LNCaP clone FGC (cell line): ENCODE results near the gene GALNT18.

Experiments used
- DNase-seq: peaks from one replicate; pipeline ENCODE4 v3.0.0-alpha.2; 2011; ENCODE audit warnings: low read depth
- H3K4me3 ChIP-seq: 2 replicates; pipeline ENCODE4 v1.5.1; 2011; ENCODE audit warnings: mild to moderate bottlenecking, low read depth, low read length, control low read depth
- TF ChIP-seq, protein P1 (sequence below): IDR thresholded peaks from 2 replicates; pipeline ENCODE4 v1.5.1; 2012; ENCODE audit warnings: mild to moderate bottlenecking; ENCODE audit not compliant: control insufficient read depth, insufficient read depth; ENCODE audit errors: extremely low read depth

Gene GALNT18

DNA sequence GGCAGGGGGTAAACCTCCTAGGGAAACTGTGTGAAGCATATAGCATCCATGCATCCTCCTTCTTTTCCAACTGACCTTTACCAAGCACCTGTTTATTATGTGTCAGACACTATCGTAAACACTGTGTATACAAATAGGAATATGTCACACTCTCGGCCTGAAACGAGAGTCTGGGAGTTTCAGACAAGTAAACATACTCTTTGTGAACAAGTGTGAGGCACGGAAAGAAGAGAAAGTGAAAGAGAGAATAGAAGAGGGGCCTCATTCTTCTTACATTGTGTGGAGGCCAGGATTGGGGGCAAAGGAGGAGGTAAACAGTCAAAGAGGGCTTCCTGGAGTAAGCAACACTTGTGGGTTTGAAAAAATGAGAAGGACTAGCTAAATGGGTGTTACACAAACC lies 285.1 kb downstream of the GALNT18 start:
- H3K4me3 ChIP-seq: no peak overlapping the region
- DNase-seq: no peak
- TF ChIP-seq, protein P1, sequence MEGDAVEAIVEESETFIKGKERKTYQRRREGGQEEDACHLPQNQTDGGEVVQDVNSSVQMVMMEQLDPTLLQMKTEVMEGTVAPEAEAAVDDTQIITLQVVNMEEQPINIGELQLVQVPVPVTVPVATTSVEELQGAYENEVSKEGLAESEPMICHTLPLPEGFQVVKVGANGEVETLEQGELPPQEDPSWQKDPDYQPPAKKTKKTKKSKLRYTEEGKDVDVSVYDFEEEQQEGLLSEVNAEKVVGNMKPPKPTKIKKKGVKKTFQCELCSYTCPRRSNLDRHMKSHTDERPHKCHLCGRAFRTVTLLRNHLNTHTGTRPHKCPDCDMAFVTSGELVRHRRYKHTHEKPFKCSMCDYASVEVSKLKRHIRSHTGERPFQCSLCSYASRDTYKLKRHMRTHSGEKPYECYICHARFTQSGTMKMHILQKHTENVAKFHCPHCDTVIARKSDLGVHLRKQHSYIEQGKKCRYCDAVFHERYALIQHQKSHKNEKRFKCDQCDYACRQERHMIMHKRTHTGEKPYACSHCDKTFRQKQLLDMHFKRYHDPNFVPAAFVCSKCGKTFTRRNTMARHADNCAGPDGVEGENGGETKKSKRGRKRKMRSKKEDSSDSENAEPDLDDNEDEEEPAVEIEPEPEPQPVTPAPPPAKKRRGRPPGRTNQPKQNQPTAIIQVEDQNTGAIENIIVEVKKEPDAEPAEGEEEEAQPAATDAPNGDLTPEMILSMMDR: no peak

DNA sequence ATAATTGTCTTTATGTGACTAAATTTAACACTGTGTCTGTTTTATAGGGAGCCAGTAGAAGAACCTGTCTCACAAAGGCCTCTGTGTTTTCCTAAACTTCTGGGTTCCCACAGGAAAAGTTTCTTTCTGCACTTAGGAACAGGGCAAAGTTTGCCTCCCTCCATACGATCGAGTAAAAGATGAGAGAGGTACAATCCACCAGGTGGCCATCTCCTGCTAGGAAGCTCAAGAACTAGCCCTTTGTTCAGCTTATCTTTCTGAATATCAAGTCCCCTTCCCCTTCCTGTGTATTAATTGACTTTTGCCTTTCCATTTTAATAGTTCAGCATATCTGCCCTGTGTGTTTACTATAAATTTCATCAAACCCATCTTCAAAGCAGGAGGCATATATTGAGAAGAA lies 286.8 kb downstream of the GALNT18 start:
- no peak for DNase-seq
- no peak overlapping the region for H3K4me3 ChIP-seq

DNA sequence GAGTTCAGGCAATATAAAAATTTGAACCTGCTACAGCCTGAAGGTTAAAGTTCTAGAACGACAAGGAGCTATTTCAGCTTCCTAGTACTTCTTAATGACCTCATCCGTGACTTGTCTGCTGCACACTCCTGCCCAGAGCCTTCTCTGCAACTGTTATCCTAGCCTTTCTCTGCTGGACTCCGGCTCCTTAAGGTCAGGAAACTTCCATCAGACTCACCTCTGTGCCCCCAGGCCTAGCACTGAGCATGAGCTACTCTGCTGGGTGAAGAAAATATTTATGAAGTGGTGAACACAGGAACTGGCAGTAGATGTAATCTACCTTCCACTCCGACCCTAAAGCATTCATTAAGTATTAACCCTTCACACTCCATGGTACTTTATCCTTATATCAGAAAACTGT lies 287.2 kb downstream of the GALNT18 start:
- no peak overlapping the region for H3K4me3 ChIP-seq
- no peak for DNase-seq
- TF ChIP-seq, protein P1: no peak

More for the DNA sequence above, 286.8 kb downstream of the GALNT18 start:
- TF ChIP-seq, protein P1: peak; percentile 17; the same call in 1 of the 2 replicates

DNA sequence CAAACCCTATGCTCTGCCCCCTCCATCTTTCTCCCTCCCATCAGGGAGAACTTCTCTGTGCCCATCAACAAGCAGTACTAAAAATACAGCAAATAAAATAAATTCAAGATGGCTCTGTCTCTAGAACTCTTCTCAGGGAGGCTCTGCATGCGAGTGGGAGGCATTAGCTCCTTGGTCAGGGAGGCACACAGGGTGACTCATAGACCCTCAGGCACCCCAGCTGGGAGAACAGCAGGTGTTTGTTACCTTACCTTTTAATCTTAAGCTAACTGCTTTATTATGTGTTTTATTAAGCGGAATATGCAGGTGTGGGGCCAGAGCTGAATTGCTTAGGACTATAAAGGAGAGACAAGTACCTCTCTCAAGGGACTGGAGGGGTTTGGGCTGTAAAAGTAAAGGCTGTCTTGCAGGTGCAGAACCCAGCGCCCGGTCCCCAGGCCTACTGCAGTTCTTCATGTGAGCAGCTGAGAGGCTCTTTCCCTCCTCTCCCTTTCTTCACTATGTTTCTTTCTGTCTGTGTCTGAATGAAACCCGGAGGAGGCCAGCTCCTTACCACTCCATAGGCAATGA lies 289.6 kb downstream of the GALNT18 start:
- TF ChIP-seq, protein P1: no peak
- no peak for DNase-seq
- H3K4me3 ChIP-seq: no peak overlapping the region

DNA sequence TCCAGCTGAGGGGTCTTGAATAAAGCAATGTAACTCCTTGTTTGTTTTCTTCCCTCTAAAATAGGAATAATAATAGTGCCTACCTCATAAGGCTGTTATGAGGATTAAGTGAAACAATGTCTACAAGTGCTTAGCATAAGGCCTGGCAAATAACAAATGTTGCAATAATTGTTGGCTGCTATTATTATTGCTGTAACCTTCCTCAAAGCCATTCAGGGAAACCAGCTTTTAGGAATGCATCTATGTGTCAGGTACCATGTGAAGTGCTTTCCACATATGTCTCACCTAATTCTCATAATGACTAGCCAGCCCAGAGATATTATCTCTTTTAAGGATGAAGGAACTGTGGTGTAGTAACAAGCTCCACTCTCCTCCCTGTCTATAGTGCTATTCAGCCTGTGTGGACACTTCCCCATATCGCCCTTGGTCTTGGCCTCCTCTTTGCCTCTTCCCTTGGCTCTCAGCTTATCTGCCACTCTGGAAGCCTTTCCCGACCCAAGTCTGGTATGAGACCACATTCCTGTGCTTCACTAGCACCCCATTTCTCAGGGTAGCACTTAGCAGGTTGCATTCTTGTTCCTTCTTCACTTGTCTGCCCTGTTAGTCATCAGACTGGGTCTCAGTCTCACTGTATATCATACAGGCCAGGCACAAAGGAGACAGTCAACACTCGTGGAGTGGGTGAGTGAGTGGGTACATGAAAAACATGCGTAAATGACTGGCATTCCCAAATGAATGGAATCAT lies 292.6 kb downstream of the GALNT18 start:
- no peak overlapping the region for H3K4me3 ChIP-seq
- DNase-seq: no peak
- TF ChIP-seq, protein P1: no peak

DNA sequence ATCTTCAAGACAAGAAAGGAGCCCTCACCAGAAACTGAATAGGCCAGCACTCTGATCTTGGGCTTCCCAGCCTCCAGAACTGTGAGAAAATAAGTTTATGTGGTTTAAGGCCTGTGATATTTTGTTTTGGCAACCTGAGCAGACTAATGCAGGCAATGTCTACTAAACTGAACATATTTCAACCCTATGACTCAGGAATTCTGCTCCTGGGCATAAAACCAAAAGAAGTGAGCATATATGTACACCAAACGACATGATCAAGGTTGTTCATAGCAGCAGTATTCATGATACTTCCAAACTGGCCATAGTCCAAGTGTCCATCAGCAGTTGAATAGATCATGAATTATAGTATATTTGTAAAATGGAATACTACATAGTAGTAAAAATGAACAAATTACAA lies 297.7 kb downstream of the GALNT18 start:
- TF ChIP-seq, protein P1: no peak
- no peak overlapping the region for H3K4me3 ChIP-seq
- no peak for DNase-seq
